IMR-90 (cell line): ENCODE measurements around the gene NUDT3.
"Not testable (repeated sequence)": the region's sequence is repeated elsewhere in the genome, so short reads cannot be mapped to it uniquely, and the experiment has no call there.

Experiments
- CHD1 ChIP-seq: IDR thresholded peaks from 2 replicates; pipeline ENCODE4 v1.6.1; 2012; ENCODE audit warnings: low read depth, low read length, improper control_type of control experiment
- NFE2L2 ChIP-seq: fragments of 150-350 bp; IDR thresholded peaks from 2 replicates; pipeline ENCODE4 v1.6.1; 2016; ENCODE audit warnings: low read depth, mild to moderate bottlenecking, low read length
- POLR2A ChIP-seq: IDR thresholded peaks from 2 replicates; pipeline ENCODE4 v1.6.1; 2012; ENCODE audit warnings: mild to moderate bottlenecking, low read depth, low read length
- RAD21 ChIP-seq: IDR thresholded peaks from 2 replicates; pipeline ENCODE4 v1.6.1; 2012; ENCODE audit warnings: low read length, improper control_type of control experiment
- USF2 ChIP-seq: fragments of 150-350 bp; IDR thresholded peaks from 2 replicates; pipeline ENCODE4 v1.6.1; 2017; ENCODE audit warnings: mild to moderate bottlenecking, antibody characterized with exemption, low read length, low read depth
- TF ChIP-seq, protein P1 (sequence below): conservative IDR thresholded peaks from 2 replicates; pipeline ENCODE4 v1.5.1; 2012; ENCODE audit warnings: mild to moderate bottlenecking, low read depth, low read length, improper control_type of control experiment

GRCh38 chr6:34252395-34252794 lies 140.1 kb downstream of the NUDT3 start:
- TF ChIP-seq, protein P1, sequence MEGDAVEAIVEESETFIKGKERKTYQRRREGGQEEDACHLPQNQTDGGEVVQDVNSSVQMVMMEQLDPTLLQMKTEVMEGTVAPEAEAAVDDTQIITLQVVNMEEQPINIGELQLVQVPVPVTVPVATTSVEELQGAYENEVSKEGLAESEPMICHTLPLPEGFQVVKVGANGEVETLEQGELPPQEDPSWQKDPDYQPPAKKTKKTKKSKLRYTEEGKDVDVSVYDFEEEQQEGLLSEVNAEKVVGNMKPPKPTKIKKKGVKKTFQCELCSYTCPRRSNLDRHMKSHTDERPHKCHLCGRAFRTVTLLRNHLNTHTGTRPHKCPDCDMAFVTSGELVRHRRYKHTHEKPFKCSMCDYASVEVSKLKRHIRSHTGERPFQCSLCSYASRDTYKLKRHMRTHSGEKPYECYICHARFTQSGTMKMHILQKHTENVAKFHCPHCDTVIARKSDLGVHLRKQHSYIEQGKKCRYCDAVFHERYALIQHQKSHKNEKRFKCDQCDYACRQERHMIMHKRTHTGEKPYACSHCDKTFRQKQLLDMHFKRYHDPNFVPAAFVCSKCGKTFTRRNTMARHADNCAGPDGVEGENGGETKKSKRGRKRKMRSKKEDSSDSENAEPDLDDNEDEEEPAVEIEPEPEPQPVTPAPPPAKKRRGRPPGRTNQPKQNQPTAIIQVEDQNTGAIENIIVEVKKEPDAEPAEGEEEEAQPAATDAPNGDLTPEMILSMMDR, result not testable (repeated sequence)
- TF ChIP-seq CHD1, POLR2A, NFE2L2, RAD21, USF2: not testable (repeated sequence)
